Endothelial cell of umbilical vein (primary cell): ENCODE data around the gene HHLA2. TPM values are rescaled to one million over a fixed set of nuclear protein-coding genes. Genes with fewer than 3 reads are reported as not detected.

Source experiments
- BruUV-seq: library from RNA; stranded (reverse); fragments of 400-500 nt; replicated peaks from 2 replicates; lab custom pipeline; 2021; lab: Mats Ljungman, UMichigan
- CTCF ChIA-PET: fragments of 300-600, 350-600 bp; sonication (Branson Sonifier 250); formaldehyde crosslinking; loops from one replicate; lab custom pipeline; 2021; ENCODE audit warnings: antibody characterized with exemption, inconsistent platforms; lab: Charles Lee
- POLR2A ChIA-PET: fragments of 300-600, 350-600 bp; sonication (Branson Sonifier 250); formaldehyde crosslinking; loops from one replicate; lab custom pipeline; 2021; ENCODE audit warnings: antibody characterized with exemption, inconsistent platforms; lab: Charles Lee
- DNase-seq: peaks from one replicate; pipeline ENCODE4 v3.0.0-alpha.2; 2011; ENCODE audit warnings: low read depth, low spot score
- FAIRE-seq: peaks from 2 replicates; lab custom pipeline; 2011; peaks lifted over from hg19 to GRCh38; lab: Jason Lieb, UNC
- H2AFZ ChIP-seq: 2 replicates; pipeline ENCODE4 v1.6.0; 2012; ENCODE audit warnings: low read depth, low read length, control low read depth, inconsistent platforms
- H3K27ac ChIP-seq: 2 replicates; pipeline ENCODE4 v1.5.1; 2011; ENCODE audit warnings: low read depth, mild to moderate bottlenecking, control low read depth, low read length, moderate library complexity; ENCODE audit not compliant: insufficient read depth
- H3K27me3 ChIP-seq, 2 experiments: 2 replicates each; pipeline versions ENCODE4 v1.6.0 to v1.6.1; 2011; ENCODE audit warnings: low read length in 2 of 2, mixed read lengths in 1 of 2; ENCODE audit not compliant: control insufficient read depth in 2 of 2, insufficient read depth in 2 of 2
- H3K36me3 ChIP-seq, 2 experiments: 2 replicates in 1 of 2; 3 replicates in 1 of 2; pipeline ENCODE4 v1.5.1; 2011; ENCODE audit warnings: low read length in 2 of 2, mild to moderate bottlenecking in 1 of 2, moderate library complexity in 1 of 2; ENCODE audit not compliant: control insufficient read depth in 2 of 2, insufficient read depth in 2 of 2; ENCODE audit errors: extremely low read depth in 1 of 2
- H3K4me1 ChIP-seq: 3 replicates; pipeline ENCODE4 v1.5.1; 2011; ENCODE audit warnings: mild to moderate bottlenecking, low read length; ENCODE audit not compliant: control insufficient read depth, insufficient read depth; ENCODE audit errors: extremely low read depth
- H3K4me2 ChIP-seq: 2 replicates; pipeline ENCODE4 v1.6.1; 2011; ENCODE audit warnings: low read length, control low read depth, mixed read lengths; ENCODE audit not compliant: insufficient read depth
- H3K4me3 ChIP-seq, 3 experiments: fragments of 200-600 bp in 1 of 3; sonication (generic), shearing (Covaris generic) in 1 of 3; replicated peaks in 1 of 3; 2 replicates each; pipeline ENCODE4 v1.5.1; 2011 to 2016; ENCODE audit warnings: control low read depth in 3 of 3, low read length in 3 of 3, mild to moderate bottlenecking in 2 of 3, inconsistent platforms in 1 of 3, low read depth in 1 of 3, moderate library complexity in 1 of 3; ENCODE audit not compliant: insufficient read depth in 1 of 3
- H3K79me2 ChIP-seq: 2 replicates; pipeline ENCODE4 v1.6.0; 2012; ENCODE audit warnings: low read length, inconsistent platforms; ENCODE audit not compliant: control insufficient read depth, insufficient read depth
- H3K9ac ChIP-seq: replicated peaks from 2 replicates; pipeline ENCODE3; 2011; ENCODE audit warnings: low read length, control low read depth; ENCODE audit not compliant: insufficient read depth; ENCODE audit errors: extremely low read depth
- H3K9me1 ChIP-seq: replicated peaks from 3 replicates; pipeline ENCODE4 v1.6.0; 2011; ENCODE audit warnings: mild to moderate bottlenecking, low read length; ENCODE audit not compliant: control insufficient read depth, insufficient read depth; ENCODE audit errors: extremely low read depth
- H3K9me3 ChIP-seq: replicated peaks from 2 replicates; pipeline ENCODE4 v1.5.1; 2012; ENCODE audit warnings: low read length, inconsistent platforms; ENCODE audit not compliant: control insufficient read depth, insufficient read depth
- H4K20me1 ChIP-seq: replicated peaks from 2 replicates; pipeline ENCODE3; 2011; ENCODE audit warnings: mild to moderate bottlenecking, low read length; ENCODE audit not compliant: control insufficient read depth, insufficient read depth; ENCODE audit errors: extremely low read depth
- EZH2 ChIP-seq: IDR thresholded peaks from 2 replicates; pipeline ENCODE4 v1.6.1; 2012; ENCODE audit warnings: borderline replicate concordance, low read depth, mild to moderate bottlenecking, moderate library complexity, low read length, inconsistent platforms; ENCODE audit not compliant: severe bottlenecking
- FOS ChIP-seq: IDR thresholded peaks from 2 replicates; pipeline ENCODE4 v1.6.1; 2011; ENCODE audit warnings: mild to moderate bottlenecking, low read length, moderate library complexity, borderline replicate concordance; ENCODE audit not compliant: insufficient read depth
- GATA2 ChIP-seq: IDR thresholded peaks from 2 replicates; pipeline ENCODE4 v1.7.0; 2011; ENCODE audit warnings: low read depth, mild to moderate bottlenecking, moderate library complexity, mixed read lengths, low read length; ENCODE audit not compliant: insufficient read length, insufficient read depth
- JUN ChIP-seq: IDR thresholded peaks from 2 replicates; pipeline ENCODE4 v1.6.1; 2011; ENCODE audit warnings: borderline replicate concordance, low read depth; ENCODE audit not compliant: insufficient read length, insufficient read depth
- MYC ChIP-seq: IDR thresholded peaks from one replicate; pipeline ENCODE4 v1.6.1; 2011; ENCODE audit warnings: mild to moderate bottlenecking, low read depth, low read length
- POLR2A ChIP-seq: IDR thresholded peaks from 2 replicates; pipeline ENCODE4 v1.6.1; 2012; ENCODE audit warnings: low read depth, mild to moderate bottlenecking, control low read depth, low read length
- POLR2AphosphoS5 ChIP-seq: IDR thresholded peaks from 2 replicates; pipeline ENCODE4 v1.6.1; 2012; ENCODE audit warnings: low read depth, mild to moderate bottlenecking, control low read depth, low read length, moderate library complexity; ENCODE audit not compliant: insufficient read depth
- dilution Hi-C: fragments of 300-500 bp; cut with MboI; formaldehyde crosslinking; loops from one replicate; pipeline ENCODE4 v1.15.0; 2019; ENCODE audit warnings: low sequenced_read_pairs; ENCODE audit not compliant: extremely low pct_ligation_motif_present
- intact Hi-C: fragments of 100-400 bp; cut with micrococcal nuclease; formaldehyde crosslinking; loops from one replicate; pipeline ENCODE4 v1.10.0; 2022
- polyA plus RNA-seq, 4 experiments: library from polyadenylated mRNA; depleted of rRNA in 3 of 4; stranded (reverse) in 3 of 4; unstranded in 1 of 4; fragments of >200 nt; gene quantifications; 2 replicates each; pipeline versions ENCODE4 v1.2.1 to v1.2.3, GENCODE V29; 2011 to 2012; ENCODE audit warnings: missing spikeins in 1 of 4
- total RNA-seq: library from RNA; stranded (reverse); gene quantifications from 2 replicates; pipeline ENCODE4 v1.2.3, GENCODE V29; 2021
- TF ChIP-seq, protein P1 (sequence below): IDR thresholded peaks from 2 replicates; pipeline ENCODE4 v1.6.1; 2011; ENCODE audit not compliant: insufficient read depth, insufficient read length
- TF ChIP-seq, protein P2 (sequence below), 2 donors: IDR thresholded peaks; 1 replicate in 1 of 2; 2 replicates in 1 of 2; pipeline ENCODE4 v1.5.1; 2011; ENCODE audit warnings: low read length in 2 of 2, mild to moderate bottlenecking in 2 of 2, moderate library complexity in 2 of 2, control low read depth in 1 of 2, inconsistent platforms in 1 of 2, low read depth in 1 of 2; ENCODE audit not compliant: insufficient read depth in 1 of 2; ENCODE audit errors: extremely low read depth in 1 of 2

HHLA2 gene
- total and polyA plus RNA-seq, 2 donors (not counting 3 experiments of a cell fraction or from before 2014, with no cell fraction given) = not detected

GRCh38 chr3:108376026-108376425 lies 79.7 kb downstream of the HHLA2 start:
- Histone ChIP-seq H3K4me2 (no peak overlapping the region), H4K20me1 (no peaks in the 10 kb centered on the region), H3K9me1 (no peaks in the 10 kb centered on the region), H3K27me3 (no peaks in the 10 kb centered on the region), H3K4me3 (no peak overlapping the region), H3K79me2 (no peaks in the 10 kb centered on the region), H3K9me3 (no peaks in the 10 kb centered on the region), H3K9ac (no peak overlapping the region), H3K27ac (no peak overlapping the region), H3K4me1 (no peaks in the 10 kb centered on the region), H2AFZ (no peak overlapping the region), H3K36me3 (no peaks in the 10 kb centered on the region)
- TF ChIP-seq GATA2 (no peak), EZH2 (no peak), POLR2A (no peak), MYC (no peak)
- TF ChIP-seq, protein P1, sequence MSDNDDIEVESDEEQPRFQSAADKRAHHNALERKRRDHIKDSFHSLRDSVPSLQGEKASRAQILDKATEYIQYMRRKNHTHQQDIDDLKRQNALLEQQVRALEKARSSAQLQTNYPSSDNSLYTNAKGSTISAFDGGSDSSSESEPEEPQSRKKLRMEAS = no peak
- TF ChIP-seq, protein P2, sequence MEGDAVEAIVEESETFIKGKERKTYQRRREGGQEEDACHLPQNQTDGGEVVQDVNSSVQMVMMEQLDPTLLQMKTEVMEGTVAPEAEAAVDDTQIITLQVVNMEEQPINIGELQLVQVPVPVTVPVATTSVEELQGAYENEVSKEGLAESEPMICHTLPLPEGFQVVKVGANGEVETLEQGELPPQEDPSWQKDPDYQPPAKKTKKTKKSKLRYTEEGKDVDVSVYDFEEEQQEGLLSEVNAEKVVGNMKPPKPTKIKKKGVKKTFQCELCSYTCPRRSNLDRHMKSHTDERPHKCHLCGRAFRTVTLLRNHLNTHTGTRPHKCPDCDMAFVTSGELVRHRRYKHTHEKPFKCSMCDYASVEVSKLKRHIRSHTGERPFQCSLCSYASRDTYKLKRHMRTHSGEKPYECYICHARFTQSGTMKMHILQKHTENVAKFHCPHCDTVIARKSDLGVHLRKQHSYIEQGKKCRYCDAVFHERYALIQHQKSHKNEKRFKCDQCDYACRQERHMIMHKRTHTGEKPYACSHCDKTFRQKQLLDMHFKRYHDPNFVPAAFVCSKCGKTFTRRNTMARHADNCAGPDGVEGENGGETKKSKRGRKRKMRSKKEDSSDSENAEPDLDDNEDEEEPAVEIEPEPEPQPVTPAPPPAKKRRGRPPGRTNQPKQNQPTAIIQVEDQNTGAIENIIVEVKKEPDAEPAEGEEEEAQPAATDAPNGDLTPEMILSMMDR (IDR thresholded peaks at IDR 0.05; ENCODE audit: extremely low read depth in 1 of 2, insufficient read depth in 1 of 2, low read depth in 1 of 2, low read length in 2 of 2) = no peak
- POLR2A ChIA-PET = no interaction called here
- DNase-seq (no peak), FAIRE-seq (no peak)
- CTCF ChIA-PET = no interaction called here
- intact Hi-C loops (no loop called here), dilution Hi-C loops (no loop called here)
- no TSS peak for BruUV-seq

GRCh38 chr3:108377384-108377783 lies 81.0 kb downstream of the HHLA2 start:
- FAIRE-seq (no peak), DNase-seq (no peak)
- H3K4me1 ChIP-seq = no peaks in the 10 kb centered on the region
- TF ChIP-seq FOS (no peak), GATA2 (no peak), POLR2A (no peak), JUN (no peak), EZH2 (no peak), MYC (no peak), POLR2AphosphoS5 (no peak)
- TF ChIP-seq, protein P1 = no peak
- TF ChIP-seq, protein P2 (IDR thresholded peaks at IDR 0.05; ENCODE audit: extremely low read depth in 1 of 2, insufficient read depth in 1 of 2, low read depth in 1 of 2, low read length in 2 of 2) = no peak
- dilution Hi-C loops (no loop called here), intact Hi-C loops (no loop called here)
- ChIA-PET CTCF (no interaction called here), POLR2A (interaction anchor here (0.6 kb wide), 1 partner anchor 567 kb away, joined by 3 read pairs; no protein-coding TSS in a partner anchor)
- H3K9me1 ChIP-seq = no peaks in the 10 kb centered on the region
- H4K20me1 ChIP-seq = no peaks in the 10 kb centered on the region
- H3K9me3 ChIP-seq = no peaks in the 10 kb centered on the region
- no peak overlapping the region for H3K9ac ChIP-seq
- no peak overlapping the region for H2AFZ ChIP-seq
- no peaks in the 10 kb centered on the region for H3K79me2 ChIP-seq
- no peak overlapping the region for H3K4me3 ChIP-seq
- no peak overlapping the region for H3K27ac ChIP-seq
- no peak overlapping the region for H3K4me2 ChIP-seq
- H3K27me3 ChIP-seq = no peaks in the 10 kb centered on the region
- no TSS peak for BruUV-seq
- no peaks in the 10 kb centered on the region for H3K36me3 ChIP-seq
